ENCODE results near the gene AFG3L2.
A peak's percentile ranks its signal among the peaks of the same experiment; 100 is the strongest.

The AFG3L2 gene

GRCh38 chr18:12318334-12318697 lies 58.7 kb downstream of the AFG3L2 start:
- no peak for DNase-seq

- no peak for DNase-seq
Observed at GRCh38 chr18:12317664-12318333, 59.2 kb downstream of the AFG3L2 start.

GRCh38 chr18:12315911-12316310 lies 61.1 kb downstream of the AFG3L2 start:
- no peak for DNase-seq

- no peak for DNase-seq
Observed at GRCh38 chr18:12315490-12315889, 61.5 kb downstream of the AFG3L2 start.

- no peak for DNase-seq
Observed at GRCh38 chr18:12314591-12315305, 62.3 kb downstream of the AFG3L2 start.

GRCh38 chr18:12313530-12314245 lies 63.3 kb downstream of the AFG3L2 start:
- no peak for DNase-seq

- DNase-seq: no peak
Observed at GRCh38 chr18:12312976-12313375, 64.1 kb downstream of the AFG3L2 start.

- no peak for DNase-seq
Observed at GRCh38 chr18:12310762-12311161, 66.3 kb downstream of the AFG3L2 start.

- no peak for DNase-seq
Observed at GRCh38 chr18:12309683-12310198, 67.3 kb downstream of the AFG3L2 start.

GRCh38 chr18:12308386-12309100 lies 68.5 kb downstream of the AFG3L2 start:
- no peak for DNase-seq

- peak; percentile 8 for DNase-seq
Observed at GRCh38 chr18:12307701-12308385, 69.2 kb downstream of the AFG3L2 start, which contains the start of gene TUBB6. TUBB6 (plus strand) TSS chr18:12308241; CDS start chr18:12308293, 52 bp downstream.

- no peak for DNase-seq
Observed at GRCh38 chr18:12306752-12307700, 70.0 kb downstream of the AFG3L2 start.

GRCh38 chr18:12305930-12306629 lies 70.9 kb downstream of the AFG3L2 start:
- DNase-seq: no peak

- DNase-seq: no peak
Observed at GRCh38 chr18:12305211-12305610, 71.8 kb downstream of the AFG3L2 start.

- no peak for DNase-seq
Observed at GRCh38 chr18:12304351-12305210, 72.4 kb downstream of the AFG3L2 start.

- DNase-seq: no peak
Observed at GRCh38 chr18:12302391-12303147, 74.5 kb downstream of the AFG3L2 start.

- DNase-seq: no peak
Observed at GRCh38 chr18:12301263-12302005, 75.6 kb downstream of the AFG3L2 start.

- DNase-seq: no peak
Observed at GRCh38 chr18:12299862-12300261, 77.2 kb downstream of the AFG3L2 start.

Measured in activated naive CD4-positive, alpha-beta T cell treated with Interleukin-2 at 50 U/mL for 16 hours (primary cell).